AG09309 (cell line): ENCODE data around the gene TADA2A.

Experiments used
- DNase-seq: peaks from one replicate; pipeline ENCODE4 v3.0.0-alpha.2; 2010; ENCODE audit warnings: low read depth
- H3K4me3 ChIP-seq: 2 replicates; pipeline ENCODE4 v1.5.1; 2011; ENCODE audit warnings: mild to moderate bottlenecking, low read depth, low read length, moderate library complexity; ENCODE audit not compliant: control insufficient read depth
- TF ChIP-seq, protein P1 (sequence below): IDR thresholded peaks from 2 replicates; pipeline ENCODE4 v1.5.1; 2011; ENCODE audit warnings: mild to moderate bottlenecking, low read depth, low read length, inconsistent platforms; ENCODE audit not compliant: insufficient read depth, control insufficient read depth; ENCODE audit errors: missing control alignments

TADA2A gene

GRCh38 chr17:37490022-37490587, 83.4 kb downstream of the TADA2A start:
- no peak for DNase-seq
- peak overlapping the region; percentile 53 for H3K4me3 ChIP-seq
- TF ChIP-seq, protein P1, sequence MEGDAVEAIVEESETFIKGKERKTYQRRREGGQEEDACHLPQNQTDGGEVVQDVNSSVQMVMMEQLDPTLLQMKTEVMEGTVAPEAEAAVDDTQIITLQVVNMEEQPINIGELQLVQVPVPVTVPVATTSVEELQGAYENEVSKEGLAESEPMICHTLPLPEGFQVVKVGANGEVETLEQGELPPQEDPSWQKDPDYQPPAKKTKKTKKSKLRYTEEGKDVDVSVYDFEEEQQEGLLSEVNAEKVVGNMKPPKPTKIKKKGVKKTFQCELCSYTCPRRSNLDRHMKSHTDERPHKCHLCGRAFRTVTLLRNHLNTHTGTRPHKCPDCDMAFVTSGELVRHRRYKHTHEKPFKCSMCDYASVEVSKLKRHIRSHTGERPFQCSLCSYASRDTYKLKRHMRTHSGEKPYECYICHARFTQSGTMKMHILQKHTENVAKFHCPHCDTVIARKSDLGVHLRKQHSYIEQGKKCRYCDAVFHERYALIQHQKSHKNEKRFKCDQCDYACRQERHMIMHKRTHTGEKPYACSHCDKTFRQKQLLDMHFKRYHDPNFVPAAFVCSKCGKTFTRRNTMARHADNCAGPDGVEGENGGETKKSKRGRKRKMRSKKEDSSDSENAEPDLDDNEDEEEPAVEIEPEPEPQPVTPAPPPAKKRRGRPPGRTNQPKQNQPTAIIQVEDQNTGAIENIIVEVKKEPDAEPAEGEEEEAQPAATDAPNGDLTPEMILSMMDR, result no peak

DNA sequence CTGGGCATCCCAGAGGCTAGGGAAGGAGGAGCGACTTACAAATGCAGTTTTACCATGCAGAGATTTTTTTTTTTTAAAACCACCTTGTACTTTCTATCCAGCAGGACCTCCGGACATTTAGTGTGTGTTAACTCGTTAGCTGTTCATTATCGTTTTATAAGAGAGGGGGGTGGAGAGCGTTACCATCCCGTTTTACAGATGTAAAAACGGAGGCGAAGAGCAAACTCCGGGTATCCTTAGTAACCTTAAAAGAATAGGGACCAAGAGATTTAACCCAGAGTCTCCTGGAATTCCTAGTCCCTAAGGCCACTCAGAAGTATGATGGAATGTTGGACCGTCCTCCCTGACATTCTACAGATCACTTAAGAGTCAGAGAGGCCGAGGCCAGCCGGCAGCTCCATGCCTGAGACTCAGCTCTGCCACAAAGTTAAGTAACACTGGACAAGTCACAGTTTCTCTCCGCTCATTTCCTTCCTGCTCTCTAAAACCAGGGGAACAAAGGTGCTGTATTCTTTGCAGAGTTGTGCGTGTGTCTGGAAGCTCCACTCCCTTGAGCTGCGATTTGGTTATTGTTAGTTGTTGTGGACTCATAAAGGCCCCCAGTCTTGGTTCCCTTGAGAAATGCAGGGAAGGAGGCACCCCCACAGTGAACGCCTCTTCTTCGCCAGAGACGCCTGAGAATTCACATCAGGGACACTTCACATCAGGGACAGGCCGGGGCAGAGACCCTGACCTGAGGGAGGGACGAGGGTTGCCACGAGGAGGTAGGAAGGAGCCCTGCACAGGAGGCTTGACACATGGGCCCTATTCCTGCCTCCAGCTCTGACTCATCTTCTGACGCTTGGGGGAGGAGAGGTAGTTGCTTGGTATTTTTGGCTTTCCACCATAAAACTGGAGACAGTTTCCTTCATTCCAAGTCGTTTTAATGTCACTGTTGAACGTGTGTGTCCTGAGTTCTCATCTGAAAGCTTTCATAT, 84.2 kb downstream of the TADA2A start:
- TF ChIP-seq, protein P1, result no peak
- H3K4me3 ChIP-seq, result peak overlapping the region; percentile 53
- DNase-seq, result no peak

DNA sequence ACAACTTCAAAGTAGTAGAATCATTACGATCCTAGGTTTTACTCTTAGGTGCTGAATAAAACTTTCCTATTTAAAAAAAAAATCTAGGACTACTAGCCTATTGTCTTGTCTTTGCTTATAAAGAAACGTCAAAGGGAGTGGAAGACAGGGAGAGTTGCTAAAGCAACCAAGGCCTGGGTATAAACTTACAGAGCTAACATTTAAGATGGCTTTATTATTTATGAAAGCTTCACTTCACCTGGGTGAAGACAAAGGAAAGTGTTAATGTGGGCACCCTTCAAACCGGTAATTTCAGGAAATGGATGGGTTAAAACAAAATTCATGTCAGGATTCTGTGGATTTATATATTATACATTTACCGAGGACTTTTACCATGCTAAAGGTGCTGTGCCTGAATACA, 85.5 kb downstream of the TADA2A start:
- DNase-seq, result no peak
- TF ChIP-seq, protein P1, result no peak
- H3K4me3 ChIP-seq, result peak overlapping the region; percentile 53

- DNase-seq, result peak; percentile 89
- TF ChIP-seq, protein P1, result no peak
- H3K4me3 ChIP-seq, result no peak overlapping the region
Observed at GRCh38 chr17:37493249-37494027, 86.8 kb downstream of the TADA2A start.

GRCh38 chr17:37494401-37494831, 87.7 kb downstream of the TADA2A start:
- DNase-seq, result no peak
- no peak overlapping the region for H3K4me3 ChIP-seq
- TF ChIP-seq, protein P1, result no peak

DNA sequence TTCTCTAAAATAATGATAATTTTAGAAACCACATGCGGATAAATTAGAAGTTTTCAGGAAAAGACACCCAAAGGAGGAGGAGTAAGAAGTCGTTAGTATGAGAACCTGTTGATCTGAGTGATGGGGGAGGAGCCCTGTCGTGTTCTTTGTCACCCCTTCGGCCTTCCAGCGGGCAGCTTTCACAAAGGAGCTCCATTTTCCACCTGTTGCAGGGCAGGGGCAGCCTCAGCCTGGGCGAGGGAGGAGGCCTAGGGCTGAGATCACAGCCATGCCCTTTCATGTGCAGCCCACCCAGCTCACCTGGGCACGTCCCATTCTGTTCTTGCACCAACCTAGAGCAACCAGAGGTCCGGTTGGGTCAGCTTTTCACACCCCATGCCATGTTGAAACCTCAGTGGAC, 88.3 kb downstream of the TADA2A start:
- no peak overlapping the region for H3K4me3 ChIP-seq
- TF ChIP-seq, protein P1, result no peak
- no peak for DNase-seq
